Measurements from ENCODE around the gene ECHDC3. TPM values are rescaled to one million over a fixed set of nuclear protein-coding genes. Genes with fewer than 3 reads are reported as not detected.

The ECHDC3 gene, protein sequence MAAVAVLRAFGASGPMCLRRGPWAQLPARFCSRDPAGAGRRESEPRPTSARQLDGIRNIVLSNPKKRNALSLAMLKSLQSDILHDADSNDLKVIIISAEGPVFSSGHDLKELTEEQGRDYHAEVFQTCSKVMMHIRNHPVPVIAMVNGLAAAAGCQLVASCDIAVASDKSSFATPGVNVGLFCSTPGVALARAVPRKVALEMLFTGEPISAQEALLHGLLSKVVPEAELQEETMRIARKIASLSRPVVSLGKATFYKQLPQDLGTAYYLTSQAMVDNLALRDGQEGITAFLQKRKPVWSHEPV
- 8.8 to 10.6 TPM (median 9.4 TPM) in 5 replicates for total RNA-seq (2022; extraction: Qiagen RNA extraction)

DNA sequence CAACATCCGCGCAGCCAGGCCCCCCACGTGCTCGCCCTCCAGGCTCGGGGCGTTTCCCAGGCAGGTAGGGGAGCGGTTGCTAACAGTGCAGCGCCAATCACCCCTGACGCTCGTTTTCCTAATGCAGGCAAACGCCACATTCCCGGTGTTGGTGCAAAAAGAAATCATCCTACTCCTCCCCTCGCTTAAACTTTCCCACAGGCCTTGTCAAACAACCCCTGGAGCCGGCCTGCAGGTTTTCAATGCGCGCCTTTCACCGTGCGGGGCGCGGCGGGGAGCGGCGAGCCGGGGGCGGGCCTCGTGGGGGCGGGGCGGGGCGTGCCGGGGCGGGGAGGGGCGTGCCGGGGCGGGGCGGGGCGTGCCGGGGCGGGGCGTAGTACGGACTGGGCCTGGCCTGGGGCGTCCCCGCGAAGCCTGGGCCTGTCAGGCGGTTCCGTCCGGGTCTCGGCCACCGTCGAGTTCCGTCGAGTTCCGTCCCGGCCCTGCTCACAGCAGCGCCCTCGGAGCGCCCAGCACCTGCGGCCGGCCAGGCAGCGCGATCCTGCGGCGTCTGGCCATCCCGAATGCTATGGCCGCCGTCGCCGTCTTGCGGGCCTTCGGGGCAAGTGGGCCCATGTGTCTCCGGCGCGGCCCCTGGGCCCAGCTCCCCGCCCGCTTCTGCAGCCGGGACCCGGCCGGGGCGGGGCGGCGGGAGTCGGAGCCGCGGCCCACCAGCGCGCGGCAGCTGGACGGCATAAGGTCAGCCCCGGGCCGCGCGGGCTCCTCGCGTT is at the start of gene ECHDC3:
Gene ECHDC3, plus strand, starts transcription at position 374 of the 770 bp plus-strand sequence. Its CDS starts 195 bp downstream, at position 569.

Other genes with a start within 250 kb of the ECHDC3 start
- gene USP6NL, start 130.7 kb upstream of the ECHDC3 start, total RNA-seq (2022; extraction: Qiagen RNA extraction): 10.7 to 13.0 TPM (median 12.3 TPM) in 5 replicates
- gene PROSER2, start 81.0 kb downstream of the ECHDC3 start, total RNA-seq (2022; extraction: Qiagen RNA extraction): 31.8 to 48.7 TPM (median 43.6 TPM) in 5 replicates